Upper lobe of left lung (tissue), 6 donors: ENCODE results near the gene ADI1. TPM values are rescaled to one million over a fixed set of nuclear protein-coding genes. Genes with fewer than 3 reads are reported as not detected.

ENCODE experiments used
- ATAC-seq, 2 donors: fragments of 200-7000 bp; cut with Tn5 transposase; one replicate each; pipeline ENCODE4 v1.9.1; 2022; ENCODE audit warnings: mild to moderate bottlenecking in 2 of 2, moderate library complexity in 2 of 2; ENCODE audit not compliant: low FRiP score in 2 of 2
- DNase-seq, 2 donors: peaks; one replicate each; pipeline ENCODE4 v3.0.0-alpha.2; 2019 to 2020
- H3K27ac ChIP-seq, 4 donors: fragments of 200-600 bp; sonication (generic); one replicate each; pipeline ENCODE4 v1.5.1; 2016 to 2019
- H3K27me3 ChIP-seq, 4 donors: fragments of 200-600 bp; sonication (generic); one replicate each; pipeline ENCODE4 v1.5.1; 2017 to 2019
- H3K36me3 ChIP-seq, 4 donors: fragments of 200-600 bp; sonication (generic); one replicate each; pipeline ENCODE4 v1.5.1; 2016 to 2019
- H3K4me1 ChIP-seq, 4 donors: fragments of 200-600 bp; sonication (generic); one replicate each; pipeline ENCODE4 v1.5.1; 2018 to 2019
- H3K4me3 ChIP-seq, 4 donors: fragments of 200-600 bp; sonication (generic); one replicate each; pipeline ENCODE4 v1.5.1; 2017 to 2019; ENCODE audit warnings: mild to moderate bottlenecking in 2 of 4, moderate library complexity in 1 of 4
- H3K9me3 ChIP-seq, 4 donors: fragments of 200-600 bp; sonication (generic); one replicate each; pipeline ENCODE4 v1.5.1; 2018 to 2019
- CTCF ChIP-seq, 6 experiments: fragments of 450-650 bp in 4 of 6; fragments of 200-600 bp in 2 of 6; sonication (generic) in 2 of 6; IDR thresholded peaks; one replicate each; pipeline ENCODE4 v1.5.1; 2016 to 2019; ENCODE audit warnings: antibody characterized with exemption in 6 of 6
- EP300 ChIP-seq, 4 donors: sonication (generic); formaldehyde crosslinking; IDR thresholded peaks; one replicate each; pipeline ENCODE4 v1.5.1; 2017; ENCODE audit warnings: antibody characterized with exemption in 4 of 4, control low read depth in 2 of 4
- POLR2A ChIP-seq, 4 donors: fragments of 450-650 bp; IDR thresholded peaks; one replicate each; pipeline ENCODE4 v1.5.1; 2016 to 2017; ENCODE audit warnings: antibody characterized with exemption in 4 of 4, mild to moderate bottlenecking in 2 of 4
- POLR2AphosphoS5 ChIP-seq, 2 donors: sonication (generic); formaldehyde crosslinking; IDR thresholded peaks; one replicate each; pipeline ENCODE4 v1.5.1; 2017; ENCODE audit warnings: antibody characterized with exemption in 2 of 2
- WGBS, 2 donors: methylation state at CpG; one replicate each; pipeline ENCODE4 v1.1.5; 2017 to 2018; 5-methylcytosine and 5-hydroxymethylcytosine counted together
- total RNA-seq, 6 donors: library from RNA; depleted of rRNA in 4 of 6; stranded (reverse); fragments of >200 nt in 4 of 6; gene quantifications; one replicate each; pipeline versions ENCODE4 v1.1.0 to v1.2.1, GENCODE V29; 2016 to 2021
- donor health status: DM: no; HTN: no; CAD: no; lungs with moderate emphysema.
- donor health status: DM: no; HTN: yes; CAD: no; lungs with severe emphysema.

Gene ADI1
- total RNA-seq, 6 donors from 2014 or later, result 40.9 to 87.3 (median 77.3) TPM

DNA sequence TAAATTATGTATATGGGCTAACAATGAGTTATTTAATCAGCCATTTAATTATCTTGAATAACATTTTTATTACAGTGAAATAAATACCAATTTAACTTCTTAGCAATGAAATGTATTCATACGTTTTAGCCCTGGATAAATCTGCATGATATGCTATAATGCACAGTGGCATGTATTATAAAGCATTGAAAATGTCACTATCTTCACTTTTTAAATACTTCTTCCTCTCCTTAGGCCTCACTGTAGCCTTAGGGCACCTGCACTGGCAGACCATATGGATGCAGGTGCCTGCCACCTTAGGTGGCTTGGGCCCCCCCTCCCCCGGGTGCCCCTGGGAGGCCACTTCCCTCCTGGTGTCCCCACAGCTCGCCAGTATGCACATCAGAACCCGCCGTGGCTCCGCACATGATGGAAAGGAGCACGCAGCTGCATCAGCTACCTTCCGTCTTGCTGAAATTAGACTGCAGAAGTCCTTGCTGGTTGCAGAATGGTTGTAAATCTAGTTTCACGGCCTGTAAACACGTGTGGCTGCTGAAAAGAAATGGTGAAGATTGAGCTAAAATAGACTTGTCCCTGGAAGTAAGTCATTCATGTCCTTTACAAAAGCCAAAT is 56.7 kb downstream of the ADI1 start:
- H3K36me3 ChIP-seq, result peaks cover 0 to 77% (median 50%) of the 10 kb centered on the region in 4 donors
- peak in 1 of 2 donors; percentile 16 for DNase-seq
- no peak for ATAC-seq

GRCh38 chr2:3461801-3462492 is 57.4 kb downstream of the ADI1 start:
- peak in 1 of 2 donors; percentile 55 for ATAC-seq
- DNase-seq, result peak in 1 of 2 donors; percentile 15
- H3K36me3 ChIP-seq, result peaks cover 0 to 77% (median 47%) of the 10 kb centered on the region in 4 donors
- 70 to 79% methylated on average over 7 to 12 of the region's 12 CpGs for WGBS, 2 donors
- H3K4me3 ChIP-seq, result no peak overlapping the region
- H3K27ac ChIP-seq, result peak overlapping the region in 2 of 4 donors; percentile 53 to 57
- peaks cover 0 to 15% (median 8%) of the 10 kb centered on the region in 4 donors for H3K4me1 ChIP-seq
- no peaks in the 10 kb centered on the region for H3K9me3 ChIP-seq
- H3K27me3 ChIP-seq, result no peaks in the 10 kb centered on the region
- TF ChIP-seq POLR2A (IDR thresholded peaks at IDR 0.05), result no peak
- peak; percentile 56 to 92 (median 82) for TF ChIP-seq CTCF (IDR thresholded peaks at IDR 0.05)
- TF ChIP-seq EP300 (IDR thresholded peaks at IDR 0.05), result no peak

More for the DNA sequence above, 56.7 kb downstream of the ADI1 start:
- no peak overlapping the region for H3K27ac ChIP-seq
- no peak overlapping the region for H3K4me3 ChIP-seq
- H3K27me3 ChIP-seq, result no peaks in the 10 kb centered on the region
- 83 to 87% methylated on average over 9 to 10 of the region's 10 CpGs for WGBS, 2 donors
- H3K9me3 ChIP-seq, result no peaks in the 10 kb centered on the region
- peaks cover 0 to 15% (median 8%) of the 10 kb centered on the region in 4 donors for H3K4me1 ChIP-seq
- TF ChIP-seq CTCF (IDR thresholded peaks at IDR 0.05) (no peak), POLR2AphosphoS5 (IDR thresholded peaks at IDR 0.05) (no peak), POLR2A (IDR thresholded peaks at IDR 0.05) (no peak), EP300 (IDR thresholded peaks at IDR 0.05) (no peak)

DNA sequence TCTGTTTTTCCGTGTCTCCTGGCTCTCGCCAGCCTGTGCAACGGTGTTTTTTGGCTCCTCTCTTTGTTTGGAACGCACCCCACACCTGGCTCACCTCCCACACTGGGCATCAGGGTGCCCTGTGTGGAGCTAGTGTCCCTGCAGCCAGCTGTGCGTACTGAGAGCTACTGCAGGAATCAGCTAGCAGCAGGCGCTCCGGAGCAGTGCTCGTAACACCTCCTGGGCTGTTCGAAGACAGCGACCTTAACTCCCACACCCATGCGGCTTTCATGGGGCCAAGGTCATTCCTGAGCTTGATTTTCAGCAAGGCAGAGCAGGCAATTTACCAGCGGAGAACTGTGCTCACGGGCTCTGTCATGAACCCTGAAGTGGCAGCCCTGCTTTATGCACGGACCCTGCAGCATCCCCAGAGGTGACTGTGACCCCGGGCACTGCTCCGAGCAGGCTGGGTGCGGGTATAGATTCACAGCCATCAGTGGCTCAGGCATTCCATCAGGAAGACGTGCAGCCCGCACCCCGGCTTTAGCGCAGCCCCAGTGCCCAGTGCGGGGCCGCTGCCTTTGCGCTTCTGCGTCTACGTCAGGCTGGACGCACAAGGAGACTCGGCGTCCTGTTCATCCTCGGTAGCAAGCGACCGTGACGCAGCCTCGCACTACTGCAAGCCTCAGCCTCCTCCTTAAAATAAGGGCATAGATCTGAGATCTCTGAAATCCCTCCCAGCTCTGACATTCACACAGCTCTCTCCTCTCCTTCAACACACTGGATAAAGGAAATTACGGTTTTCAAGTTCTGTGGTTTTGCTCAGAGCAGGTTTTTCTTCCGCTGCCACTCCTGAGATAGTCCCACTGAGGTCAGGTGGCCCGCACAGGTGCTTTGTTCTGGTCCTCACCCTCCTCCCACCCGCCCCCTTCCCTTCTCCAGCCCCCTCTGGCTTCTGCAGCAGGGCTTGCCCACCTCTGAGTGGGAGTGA is 58.2 kb downstream of the ADI1 start:
- H3K4me1 ChIP-seq, result peaks cover 0 to 15% (median 8%) of the 10 kb centered on the region in 4 donors
- H3K36me3 ChIP-seq, result peaks cover 0 to 77% (median 40%) of the 10 kb centered on the region in 4 donors
- DNase-seq, result peak in 1 of 2 donors; percentile 19
- no peak overlapping the region for H3K4me3 ChIP-seq
- no peak for TF ChIP-seq POLR2A (IDR thresholded peaks at IDR 0.05)
- TF ChIP-seq POLR2AphosphoS5 (IDR thresholded peaks at IDR 0.05), result no peak
- TF ChIP-seq CTCF (IDR thresholded peaks at IDR 0.05), result no peak
- no peak for TF ChIP-seq EP300 (IDR thresholded peaks at IDR 0.05)
- no peaks in the 10 kb centered on the region for H3K9me3 ChIP-seq
- ATAC-seq, result no peak
- no peaks in the 10 kb centered on the region for H3K27me3 ChIP-seq
- H3K27ac ChIP-seq, result peak overlapping the region in 2 of 4 donors; percentile 53 to 57
- WGBS, 2 donors, result 93 to 96% methylated on average over 21 to 38 of the region's 38 CpGs

DNA sequence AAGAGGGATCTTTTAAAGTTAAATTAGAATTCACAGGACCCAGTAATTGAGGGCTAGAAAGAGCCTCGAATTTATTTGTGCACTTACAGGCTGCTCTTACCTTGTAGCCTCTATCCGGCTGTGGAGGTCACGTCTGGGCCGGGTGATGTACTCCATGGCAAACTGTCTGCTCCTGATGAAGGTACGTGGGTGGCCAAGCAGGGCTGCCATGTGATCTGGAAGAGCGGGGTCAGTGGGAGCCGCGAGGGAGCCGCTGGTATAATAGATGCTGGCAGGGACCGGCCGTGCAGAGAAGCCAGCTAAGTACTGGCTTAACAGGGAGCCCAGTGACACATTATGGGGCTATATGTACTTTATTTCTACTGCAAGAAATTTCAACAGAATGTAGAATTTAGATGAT is 59.2 kb downstream of the ADI1 start:
- TF ChIP-seq POLR2A (IDR thresholded peaks at IDR 0.05) (no peak), EP300 (IDR thresholded peaks at IDR 0.05) (no peak), POLR2AphosphoS5 (IDR thresholded peaks at IDR 0.05) (no peak), CTCF (IDR thresholded peaks at IDR 0.05) (no peak)
- Histone ChIP-seq H3K27me3 (no peaks in the 10 kb centered on the region), H3K27ac (peak overlapping the region in 3 of 4 donors; percentile 37 to 60 (median 42)), H3K36me3 (peaks cover 0 to 73% (median 33%) of the 10 kb centered on the region in 4 donors), H3K4me3 (no peak overlapping the region), H3K9me3 (no peaks in the 10 kb centered on the region), H3K4me1 (peaks cover 0 to 15% (median 8%) of the 10 kb centered on the region in 4 donors)
- 90 to 92% methylated on average over 11 of the region's 11 CpGs for WGBS, 2 donors
- DNase-seq, result no peak
- ATAC-seq, result no peak
